K562 (cell line): Measurements from ENCODE around the gene ABCC1.

ENCODE experiments used
- ARID4B ChIP-seq: sonication (generic); formaldehyde crosslinking; IDR thresholded peaks from 2 replicates; pipeline ENCODE4 v1.8.0; 2022; ENCODE audit warnings: mild to moderate bottlenecking, missing genetic modification reagents
- EGR1 ChIP-seq: fragments of 450-650 bp; conservative IDR thresholded peaks from 2 replicates; pipeline ENCODE4 v1.6.1; 2017; ENCODE audit warnings: mild to moderate bottlenecking
- POLR2AphosphoS2 ChIP-seq: IDR thresholded peaks from 2 replicates; pipeline ENCODE4 v1.6.1; 2012; ENCODE audit warnings: low read length, improper control_type of control experiment
- RFX5 ChIP-seq: IDR thresholded peaks from 2 replicates; pipeline ENCODE4 v1.6.1; 2011; ENCODE audit warnings: low read depth, mild to moderate bottlenecking, improper control_type of control experiment, low read length
- SPI1 ChIP-seq: IDR thresholded peaks from 2 replicates; pipeline ENCODE4 v1.6.1; 2011; ENCODE audit warnings: low read depth, low read length, control low read depth, borderline replicate concordance
- ZBTB11 ChIP-seq, 3 experiments: fragments of 200-800 bp in 1 of 3; fragments of 250-450 bp in 1 of 3; fragments of 450-650 bp in 1 of 3; sonication (Bioruptor Pico) in 1 of 3; sonication (Bioruptor generic) in 1 of 3; formaldehyde crosslinking in 1 of 3; IDR thresholded peaks; 2 replicates each; pipeline versions ENCODE4 v1.6.1 to v1.8.0; 2016 to 2022; ENCODE audit warnings: mild to moderate bottlenecking in 2 of 3, missing genetic modification characterization in 2 of 3, missing compliant biosample characterization in 1 of 3, moderate library complexity in 1 of 3
- ZNF24 ChIP-seq: fragments of 450-650 bp; IDR thresholded peaks from 2 replicates; pipeline ENCODE4 v1.6.1; 2016
- ZNF316 ChIP-seq: fragments of 450-650 bp; IDR thresholded peaks from 2 replicates; pipeline ENCODE4 v1.6.1; 2016
- TF ChIP-seq, protein P1 (sequence below): sonication (generic); formaldehyde crosslinking; IDR thresholded peaks from 2 replicates; pipeline ENCODE4 v1.5.0; 2020; ENCODE audit warnings: missing genetic modification reagents
- TF ChIP-seq, protein P2 (sequence below), 3 experiments: IDR thresholded peaks in 2 of 3; conservative IDR thresholded peaks in 1 of 3; 2 replicates each; pipeline ENCODE4 v1.5.1; 2011 to 2012; ENCODE audit warnings: low read length in 3 of 3, mild to moderate bottlenecking in 3 of 3, control low read depth in 2 of 3, improper control_type of control experiment in 1 of 3, inconsistent platforms in 1 of 3, low read depth in 1 of 3, mixed read lengths in 1 of 3, moderate library complexity in 1 of 3; ENCODE audit not compliant: insufficient read depth in 2 of 3
- TF ChIP-seq, protein P3 (sequence below): fragments of 250-450 bp; sonication (Bioruptor Pico); IDR thresholded peaks from 2 replicates; pipeline ENCODE4 v1.5.0; 2020; ENCODE audit warnings: mild to moderate bottlenecking, borderline replicate concordance

DNA sequence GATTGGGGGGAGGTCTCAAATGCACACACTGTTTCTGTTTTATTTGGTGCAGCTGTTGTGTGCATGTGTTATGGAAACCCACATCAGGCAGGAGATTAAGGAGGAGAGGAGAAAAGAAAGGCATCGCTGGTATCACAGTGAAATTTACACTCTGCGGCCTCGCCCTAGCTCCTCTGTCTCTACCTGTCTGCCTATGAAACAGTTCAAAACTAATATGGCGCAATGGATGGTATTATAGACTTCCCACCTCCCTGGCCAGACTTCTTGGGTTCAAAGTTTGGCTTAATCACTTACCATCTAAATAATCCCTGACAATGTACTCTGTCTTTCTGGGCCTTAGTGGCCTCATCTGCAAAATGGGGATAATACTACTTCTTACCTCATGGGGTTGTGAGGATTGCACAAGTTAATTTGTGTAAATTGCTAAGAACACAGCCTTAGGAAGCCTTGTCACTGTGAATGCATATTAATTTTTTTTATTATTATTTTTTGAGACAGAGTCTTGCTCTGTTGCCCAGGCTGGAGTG, 1.4 kb upstream of the ABCC1 start:
- TF ChIP-seq, protein P1, sequence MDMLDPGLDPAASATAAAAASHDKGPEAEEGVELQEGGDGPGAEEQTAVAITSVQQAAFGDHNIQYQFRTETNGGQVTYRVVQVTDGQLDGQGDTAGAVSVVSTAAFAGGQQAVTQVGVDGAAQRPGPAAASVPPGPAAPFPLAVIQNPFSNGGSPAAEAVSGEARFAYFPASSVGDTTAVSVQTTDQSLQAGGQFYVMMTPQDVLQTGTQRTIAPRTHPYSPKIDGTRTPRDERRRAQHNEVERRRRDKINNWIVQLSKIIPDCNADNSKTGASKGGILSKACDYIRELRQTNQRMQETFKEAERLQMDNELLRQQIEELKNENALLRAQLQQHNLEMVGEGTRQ (CRISPR knock-in tag) = no peak
- TF ChIP-seq, protein P2, sequence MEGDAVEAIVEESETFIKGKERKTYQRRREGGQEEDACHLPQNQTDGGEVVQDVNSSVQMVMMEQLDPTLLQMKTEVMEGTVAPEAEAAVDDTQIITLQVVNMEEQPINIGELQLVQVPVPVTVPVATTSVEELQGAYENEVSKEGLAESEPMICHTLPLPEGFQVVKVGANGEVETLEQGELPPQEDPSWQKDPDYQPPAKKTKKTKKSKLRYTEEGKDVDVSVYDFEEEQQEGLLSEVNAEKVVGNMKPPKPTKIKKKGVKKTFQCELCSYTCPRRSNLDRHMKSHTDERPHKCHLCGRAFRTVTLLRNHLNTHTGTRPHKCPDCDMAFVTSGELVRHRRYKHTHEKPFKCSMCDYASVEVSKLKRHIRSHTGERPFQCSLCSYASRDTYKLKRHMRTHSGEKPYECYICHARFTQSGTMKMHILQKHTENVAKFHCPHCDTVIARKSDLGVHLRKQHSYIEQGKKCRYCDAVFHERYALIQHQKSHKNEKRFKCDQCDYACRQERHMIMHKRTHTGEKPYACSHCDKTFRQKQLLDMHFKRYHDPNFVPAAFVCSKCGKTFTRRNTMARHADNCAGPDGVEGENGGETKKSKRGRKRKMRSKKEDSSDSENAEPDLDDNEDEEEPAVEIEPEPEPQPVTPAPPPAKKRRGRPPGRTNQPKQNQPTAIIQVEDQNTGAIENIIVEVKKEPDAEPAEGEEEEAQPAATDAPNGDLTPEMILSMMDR (IDR thresholded peaks at IDR 0.05 in 2 of 3, conservative IDR thresholded peaks at IDR 0.05 in 1 of 3; ENCODE audit: insufficient read depth in 2 of 3, low read depth in 1 of 3, low read length in 3 of 3) = no peak
- TF ChIP-seq EGR1 = no peak
- no peak for TF ChIP-seq ARID4B (CRISPR knock-in tag)
- no peak for TF ChIP-seq RFX5
- no peak for TF ChIP-seq ZBTB11 (CRISPR knock-in tag; IDR thresholded peaks at IDR 0.05)
- TF ChIP-seq, protein P3, sequence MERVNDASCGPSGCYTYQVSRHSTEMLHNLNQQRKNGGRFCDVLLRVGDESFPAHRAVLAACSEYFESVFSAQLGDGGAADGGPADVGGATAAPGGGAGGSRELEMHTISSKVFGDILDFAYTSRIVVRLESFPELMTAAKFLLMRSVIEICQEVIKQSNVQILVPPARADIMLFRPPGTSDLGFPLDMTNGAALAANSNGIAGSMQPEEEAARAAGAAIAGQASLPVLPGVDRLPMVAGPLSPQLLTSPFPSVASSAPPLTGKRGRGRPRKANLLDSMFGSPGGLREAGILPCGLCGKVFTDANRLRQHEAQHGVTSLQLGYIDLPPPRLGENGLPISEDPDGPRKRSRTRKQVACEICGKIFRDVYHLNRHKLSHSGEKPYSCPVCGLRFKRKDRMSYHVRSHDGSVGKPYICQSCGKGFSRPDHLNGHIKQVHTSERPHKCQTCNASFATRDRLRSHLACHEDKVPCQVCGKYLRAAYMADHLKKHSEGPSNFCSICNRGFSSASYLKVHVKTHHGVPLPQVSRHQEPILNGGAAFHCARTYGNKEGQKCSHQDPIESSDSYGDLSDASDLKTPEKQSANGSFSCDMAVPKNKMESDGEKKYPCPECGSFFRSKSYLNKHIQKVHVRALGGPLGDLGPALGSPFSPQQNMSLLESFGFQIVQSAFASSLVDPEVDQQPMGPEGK (CRISPR knock-in tag) = no peak
- no peak for TF ChIP-seq ZNF316
- no peak for TF ChIP-seq ZNF24
- no peak for TF ChIP-seq POLR2AphosphoS2
- TF ChIP-seq SPI1 = no peak
